A204.1 (cell line): ENCODE data around the gene CAP1.

Source experiments
- FAIRE-seq: peaks from 2 replicates; lab custom pipeline; 2012; peaks lifted over from hg19 to GRCh38; lab: Jason Lieb, UNC

Gene CAP1

DNA sequence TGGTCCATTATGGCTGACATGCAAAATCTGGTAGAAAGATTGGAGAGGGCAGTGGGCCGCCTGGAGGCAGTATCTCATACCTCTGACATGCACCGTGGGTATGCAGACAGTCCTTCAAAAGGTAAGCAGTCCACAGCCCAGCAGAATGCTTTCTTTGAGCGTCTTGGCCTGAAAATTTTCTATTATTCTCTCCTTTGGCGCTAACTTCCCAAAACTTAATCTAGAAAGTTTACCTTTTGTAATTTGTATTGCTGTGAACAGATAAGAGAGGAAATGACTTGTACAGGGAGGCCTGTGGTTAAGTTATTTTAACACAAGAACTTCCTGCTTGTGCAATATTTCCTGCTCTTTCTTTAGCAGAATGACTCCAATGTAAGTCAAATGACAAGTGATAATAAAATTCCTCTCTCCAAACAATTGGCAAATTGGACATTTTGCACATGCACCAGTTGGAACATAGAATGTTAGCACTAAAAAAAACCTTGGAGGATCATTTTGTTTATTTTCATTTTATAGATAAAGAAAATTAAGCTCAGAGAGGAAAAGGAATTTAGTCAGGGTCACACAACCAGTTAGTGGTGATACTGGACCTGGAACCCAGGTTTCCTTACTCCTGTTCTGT is 18.9 kb downstream of the CAP1 start:
- no peak for FAIRE-seq

DNA sequence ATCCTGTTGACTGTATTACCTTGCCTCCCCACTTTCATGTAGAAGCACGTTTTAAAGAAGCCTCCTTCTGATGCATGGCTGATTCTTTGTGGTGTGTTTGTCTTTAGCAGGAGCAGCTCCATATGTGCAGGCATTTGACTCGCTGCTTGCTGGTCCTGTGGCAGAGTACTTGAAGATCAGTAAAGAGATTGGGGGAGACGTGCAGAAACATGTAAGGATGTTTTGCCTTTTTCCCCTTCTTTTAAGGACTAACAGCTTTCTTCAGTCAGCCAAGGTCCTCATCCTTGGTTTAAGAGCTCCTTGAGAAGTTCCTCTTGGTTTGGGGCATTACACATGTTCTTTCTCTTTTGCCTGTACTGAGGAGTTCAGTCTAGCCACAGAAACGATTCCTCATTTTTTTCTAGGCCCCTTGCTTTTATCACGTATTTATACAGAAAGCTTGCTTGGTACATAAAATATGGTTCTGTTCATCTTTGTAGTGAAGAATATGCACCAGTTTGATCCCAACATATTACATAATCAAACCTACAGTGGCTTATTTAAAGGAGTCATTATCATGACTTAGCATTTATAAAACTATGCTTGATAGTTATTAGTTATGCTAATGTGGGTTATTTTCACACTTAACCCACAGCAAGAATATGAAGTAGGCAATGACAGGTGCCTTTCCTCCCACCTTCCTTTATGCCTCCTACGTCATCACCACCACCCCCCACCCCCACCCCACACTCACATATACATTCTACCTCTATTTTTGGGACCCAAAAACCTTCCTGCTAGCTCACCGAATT is 19.6 kb downstream of the CAP1 start:
- no peak for FAIRE-seq

DNA sequence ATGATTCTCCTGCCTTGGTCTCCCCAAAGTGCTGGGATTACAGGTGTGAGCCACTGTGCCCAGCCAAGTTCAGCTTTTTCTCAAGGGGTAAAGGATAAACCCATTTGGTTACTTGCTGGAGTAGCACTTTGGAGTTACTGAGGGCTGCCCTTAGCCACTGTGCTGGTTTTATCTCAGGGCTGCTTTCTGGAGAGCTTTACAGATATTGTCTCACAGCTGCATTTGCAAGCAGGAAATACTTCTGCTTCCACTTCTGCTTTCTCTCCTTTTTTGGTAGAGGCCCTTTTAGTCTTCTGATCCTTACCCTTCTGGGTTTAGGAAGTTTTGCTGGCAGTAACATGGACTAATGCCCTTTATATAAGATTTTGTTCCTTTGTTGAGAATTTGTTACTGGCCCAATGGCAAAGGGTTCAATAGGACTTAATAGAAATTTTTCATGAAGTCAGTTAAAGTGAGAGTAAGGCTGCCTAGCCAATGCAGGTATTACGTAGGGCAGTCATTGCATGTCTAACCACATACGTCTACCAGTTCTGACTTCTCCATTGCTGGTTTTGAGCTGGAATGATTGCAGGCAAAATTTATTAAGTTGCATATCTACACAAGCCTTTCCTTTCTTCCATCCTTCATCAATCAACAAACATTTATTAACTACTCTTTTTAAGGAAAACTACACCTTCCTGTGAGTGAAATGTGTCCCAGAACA is 24.4 kb downstream of the CAP1 start:
- FAIRE-seq = no peak

DNA sequence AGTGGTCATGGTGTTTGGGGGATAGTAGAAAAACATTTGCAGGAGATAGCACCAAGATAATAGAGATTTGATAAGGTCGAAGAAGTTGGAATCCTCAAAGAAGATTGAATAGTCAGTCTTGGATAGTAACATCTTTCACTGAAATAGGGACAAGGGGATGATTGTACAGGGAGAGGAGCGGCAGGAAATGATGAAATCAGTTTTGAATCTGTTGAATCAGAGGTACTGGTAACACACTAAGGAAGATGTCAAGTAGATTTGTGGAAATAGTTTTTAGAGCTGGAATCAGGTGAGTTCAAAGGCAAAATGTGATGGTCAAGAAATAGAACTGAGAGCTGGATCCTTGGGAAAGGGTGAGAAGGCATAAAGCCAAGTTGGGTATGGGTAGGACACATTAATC is 26.5 kb downstream of the CAP1 start:
- FAIRE-seq = no peak

DNA sequence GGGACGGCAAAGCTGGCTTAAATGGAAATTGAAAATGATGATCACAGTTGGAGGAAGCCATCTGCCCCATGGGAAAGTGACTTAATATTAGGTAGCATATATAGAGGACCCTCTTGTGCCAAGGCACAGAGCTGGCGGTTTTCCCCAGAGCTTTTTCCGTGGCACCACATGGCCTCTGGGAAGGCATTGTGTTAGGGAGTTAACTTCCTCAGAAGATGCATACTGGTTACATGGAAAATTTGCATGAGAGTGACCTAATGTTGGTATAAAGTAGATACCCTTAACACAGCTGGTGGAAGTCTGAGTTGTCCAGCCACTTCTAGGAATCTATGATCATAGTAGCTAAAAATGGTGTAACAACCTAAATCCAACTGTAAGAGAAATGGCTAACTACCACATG is 27.3 kb downstream of the CAP1 start:
- no peak for FAIRE-seq

DNA sequence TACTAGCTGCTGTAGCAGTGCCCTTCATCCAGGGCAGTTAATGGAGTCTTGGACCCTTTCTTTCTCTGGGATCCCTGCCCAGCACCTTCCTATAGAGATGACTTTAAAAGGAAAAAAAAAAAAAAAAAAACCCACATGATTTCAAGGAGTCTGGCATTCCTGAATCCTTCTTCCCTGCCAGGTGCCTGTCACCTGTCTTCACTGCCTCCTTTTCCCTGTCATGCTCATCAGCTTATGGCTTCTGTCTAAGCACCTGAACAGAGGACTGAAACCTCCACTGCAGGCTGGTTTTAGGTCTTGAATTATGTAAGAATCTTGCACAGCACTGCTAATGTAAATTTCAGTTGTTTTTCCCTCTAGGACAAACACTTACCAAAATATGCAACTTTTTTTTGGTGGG is 31.6 kb downstream of the CAP1 start:
- FAIRE-seq = no peak

DNA sequence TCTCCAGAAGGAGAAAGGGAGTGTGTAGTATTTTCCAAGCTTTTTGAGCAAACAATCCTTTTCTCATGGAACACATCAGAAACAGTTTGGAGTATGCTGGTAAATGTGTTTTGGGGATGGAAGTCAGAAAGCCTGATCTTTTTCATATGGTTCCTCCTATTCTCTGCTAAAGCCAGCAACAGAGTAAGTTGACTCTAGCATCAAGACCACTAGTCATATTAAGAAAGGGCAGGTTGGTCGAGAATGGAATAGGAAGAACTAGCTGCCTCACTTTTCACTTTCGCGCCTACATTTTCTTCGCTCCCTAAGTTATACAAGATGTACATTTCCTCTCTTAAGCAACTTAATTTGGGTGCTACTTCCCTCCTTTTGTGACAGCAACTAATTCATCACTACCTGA is 32.5 kb downstream of the CAP1 start:
- no peak for FAIRE-seq

DNA sequence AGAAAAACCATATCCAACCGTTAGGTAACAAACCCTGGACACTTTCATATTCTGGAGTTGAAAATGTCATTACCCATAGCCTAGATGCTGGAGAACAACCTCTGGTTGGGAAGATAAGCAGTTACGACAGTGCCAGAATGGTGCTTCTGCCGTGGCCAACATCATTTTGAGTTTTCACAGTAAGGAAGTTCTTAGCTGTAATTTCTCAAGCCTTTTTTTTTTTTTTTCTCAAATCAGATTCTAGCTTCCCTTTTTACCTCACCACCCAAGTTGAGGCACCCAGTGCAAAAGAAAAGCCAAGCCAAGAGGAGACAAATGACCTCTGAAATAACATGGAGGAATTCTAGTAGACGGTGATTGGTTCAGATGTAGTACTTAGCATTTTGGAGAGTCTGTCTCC is 34.7 kb downstream of the CAP1 start:
- FAIRE-seq = no peak

DNA sequence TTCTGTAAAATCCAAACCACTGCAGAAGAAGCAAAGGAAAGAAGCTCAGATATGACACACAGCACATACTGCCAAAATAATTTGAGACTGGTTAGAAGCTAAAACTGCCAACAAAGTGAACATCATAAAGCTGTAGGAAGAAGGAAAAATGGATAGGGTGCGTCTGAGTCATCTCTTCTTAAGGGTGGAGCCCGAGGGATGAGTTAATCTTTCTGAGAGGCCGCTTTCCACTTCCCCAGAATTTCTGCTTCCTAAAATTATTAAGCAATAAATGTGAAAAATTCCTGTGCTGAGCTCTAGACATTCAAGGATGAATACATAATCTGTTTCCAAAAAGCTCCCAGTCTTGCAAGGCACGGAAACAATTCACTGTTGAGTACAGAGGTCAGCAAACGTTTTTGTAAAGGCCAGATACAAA is 36.4 kb downstream of the CAP1 start:
- FAIRE-seq = no peak

DNA sequence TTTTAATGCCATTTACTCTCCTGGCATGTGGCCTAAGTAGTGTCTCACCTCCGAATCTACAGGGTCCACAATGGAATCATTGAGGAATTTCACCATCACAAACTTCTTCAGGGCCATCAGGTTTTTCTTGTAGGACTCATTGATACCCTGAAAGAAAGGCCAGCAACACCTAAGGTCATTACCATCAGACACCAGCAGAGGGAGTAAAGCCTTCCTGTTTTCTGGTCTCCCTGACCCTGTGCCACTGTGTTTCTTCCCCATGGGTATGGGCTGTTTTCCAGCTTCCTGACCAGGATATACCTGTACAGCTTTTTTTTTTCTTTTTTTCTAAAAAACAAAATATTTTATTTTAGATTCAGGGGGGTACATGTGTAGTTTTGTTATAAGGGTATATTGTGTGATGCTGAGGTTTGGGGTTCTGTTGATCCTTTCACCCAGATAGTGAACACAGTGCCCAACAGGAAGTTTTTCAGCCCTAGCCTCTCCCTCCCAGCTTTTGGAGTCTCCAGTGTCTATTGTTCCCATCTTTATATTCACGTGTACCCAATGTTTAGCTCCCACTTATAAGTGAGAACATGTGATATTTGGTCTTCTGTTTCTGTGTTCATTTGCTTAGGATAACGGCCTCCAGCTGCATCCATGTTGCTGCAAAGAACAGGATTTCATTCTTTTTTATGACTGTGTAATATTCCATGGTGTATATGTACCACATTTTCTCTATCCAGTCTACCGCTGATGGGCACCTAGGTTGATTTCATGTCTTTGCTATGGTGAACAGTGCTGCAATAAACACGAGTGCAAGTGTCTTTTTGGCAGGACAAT is 38.2 kb downstream of the CAP1 start:
- peak; percentile 80 for FAIRE-seq

DNA sequence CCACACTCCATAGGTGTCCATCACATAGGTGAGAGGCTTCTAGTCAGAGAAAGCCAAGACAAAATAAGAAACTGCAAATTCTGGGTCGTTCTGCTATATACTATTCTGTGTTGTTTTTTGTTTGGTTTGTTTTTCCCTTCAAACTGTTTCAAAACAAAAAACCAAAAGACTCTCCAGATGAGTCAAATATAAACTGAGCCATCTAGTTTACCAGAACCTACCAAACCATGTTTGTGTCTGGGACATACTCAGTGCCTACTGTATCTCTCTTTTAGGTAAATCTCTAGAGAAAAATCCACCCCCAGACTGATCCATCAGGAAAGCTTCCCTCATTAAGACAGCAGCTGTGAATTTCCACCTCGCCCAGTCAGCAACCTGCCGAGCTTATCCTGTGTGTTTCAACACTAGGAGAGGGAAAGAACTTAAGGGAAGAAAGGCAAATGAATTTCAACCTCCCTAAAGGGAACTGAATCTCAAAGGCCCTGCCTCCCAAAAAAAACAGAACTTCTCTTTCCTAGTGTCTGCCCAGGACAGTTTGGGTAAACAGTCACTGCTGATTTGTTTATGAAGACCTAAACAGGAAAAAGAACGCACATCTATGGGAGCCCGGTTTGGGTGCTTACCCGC is 39.4 kb downstream of the CAP1 start:
- FAIRE-seq = no peak

DNA sequence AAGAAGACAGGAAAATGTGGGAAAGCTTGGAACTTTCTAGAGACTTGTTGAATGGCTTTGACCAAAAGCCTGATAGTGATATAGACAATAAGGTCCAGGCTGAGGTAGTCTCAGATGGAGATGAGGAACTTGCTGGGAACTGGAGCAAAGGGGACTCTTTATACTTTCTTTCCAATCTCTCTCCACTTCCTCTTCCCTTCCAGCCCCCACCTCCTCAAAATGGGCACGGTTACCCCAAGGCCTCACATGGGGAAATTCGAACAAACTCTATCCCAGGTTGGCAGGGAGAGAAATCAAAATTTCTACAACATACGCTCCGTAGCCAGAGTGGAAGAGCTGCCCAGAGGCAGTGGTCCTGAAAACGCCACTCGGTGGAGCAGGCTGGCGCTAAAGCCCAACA is 41.3 kb downstream of the CAP1 start:
- FAIRE-seq = no peak

DNA sequence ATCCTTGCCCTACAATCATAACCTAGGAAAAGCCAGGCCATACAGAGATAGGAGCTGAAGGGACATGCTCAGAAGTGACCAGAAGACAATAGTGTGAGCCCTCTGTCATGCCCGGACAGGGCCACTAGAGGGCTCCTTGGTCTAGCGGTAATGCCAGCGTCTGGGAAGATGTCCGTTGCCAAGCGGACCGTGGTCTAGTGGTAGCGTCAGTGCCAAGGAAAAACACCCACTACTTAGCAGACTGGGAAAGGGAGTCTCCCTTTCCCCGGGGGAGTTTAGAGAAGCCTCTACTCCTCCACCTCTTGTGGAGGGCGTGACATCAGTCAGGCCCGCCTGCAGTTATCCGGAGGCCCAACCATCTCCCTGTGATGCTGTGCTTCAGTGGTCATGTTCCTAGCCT is 44.2 kb downstream of the CAP1 start:
- FAIRE-seq = peak; percentile 91

DNA sequence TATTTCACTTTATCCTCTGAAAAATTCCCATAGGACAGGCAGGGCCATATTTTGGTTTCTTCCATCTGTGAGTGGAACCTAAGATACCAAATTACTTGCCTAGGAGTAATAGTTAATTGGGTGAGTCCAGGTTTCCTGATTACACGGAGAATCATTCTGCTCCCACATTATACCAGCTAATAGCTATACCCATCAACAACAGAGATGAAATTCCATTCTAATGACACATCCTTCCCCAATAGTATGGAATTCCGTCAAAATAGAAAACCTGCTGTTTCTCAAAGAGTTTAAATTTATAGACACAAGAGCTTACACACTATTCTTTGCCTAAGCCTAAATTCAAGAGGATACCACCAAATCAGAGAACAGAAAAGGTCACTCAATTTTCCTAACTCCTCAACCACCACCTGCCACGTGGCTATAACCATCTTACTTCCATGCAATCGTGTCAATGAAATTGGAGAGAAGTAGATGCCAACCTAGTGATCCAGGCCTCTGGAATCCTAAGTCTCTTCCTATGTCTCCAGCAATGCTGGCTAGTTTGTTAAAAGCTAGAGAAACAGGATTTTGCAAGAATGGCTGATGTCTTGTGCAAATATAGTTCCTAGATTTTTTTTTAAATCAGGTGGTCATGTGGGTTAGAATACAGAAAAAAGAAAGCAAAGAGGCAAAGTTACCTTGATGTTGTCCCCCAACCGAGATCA is 50.3 kb downstream of the CAP1 start:
- FAIRE-seq = no peak

DNA sequence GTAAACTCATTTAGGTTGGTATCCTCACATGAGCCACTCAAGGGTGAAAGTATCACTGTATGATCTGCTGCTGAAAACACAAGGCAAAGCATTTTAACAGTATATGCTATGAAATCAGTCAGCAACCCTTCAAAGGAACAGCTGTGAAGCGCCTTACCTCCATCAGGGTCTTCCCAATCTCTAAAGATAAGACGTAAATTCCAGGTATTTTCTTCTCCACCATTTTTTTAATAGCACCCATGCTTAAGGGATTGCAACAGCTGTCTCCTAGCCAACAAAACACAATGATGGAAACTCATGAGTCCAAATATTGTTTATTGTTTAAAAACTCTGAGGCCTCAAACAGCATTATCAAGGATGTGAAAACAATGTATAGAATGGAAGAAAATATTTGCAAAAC is 51.7 kb downstream of the CAP1 start:
- no peak for FAIRE-seq

DNA sequence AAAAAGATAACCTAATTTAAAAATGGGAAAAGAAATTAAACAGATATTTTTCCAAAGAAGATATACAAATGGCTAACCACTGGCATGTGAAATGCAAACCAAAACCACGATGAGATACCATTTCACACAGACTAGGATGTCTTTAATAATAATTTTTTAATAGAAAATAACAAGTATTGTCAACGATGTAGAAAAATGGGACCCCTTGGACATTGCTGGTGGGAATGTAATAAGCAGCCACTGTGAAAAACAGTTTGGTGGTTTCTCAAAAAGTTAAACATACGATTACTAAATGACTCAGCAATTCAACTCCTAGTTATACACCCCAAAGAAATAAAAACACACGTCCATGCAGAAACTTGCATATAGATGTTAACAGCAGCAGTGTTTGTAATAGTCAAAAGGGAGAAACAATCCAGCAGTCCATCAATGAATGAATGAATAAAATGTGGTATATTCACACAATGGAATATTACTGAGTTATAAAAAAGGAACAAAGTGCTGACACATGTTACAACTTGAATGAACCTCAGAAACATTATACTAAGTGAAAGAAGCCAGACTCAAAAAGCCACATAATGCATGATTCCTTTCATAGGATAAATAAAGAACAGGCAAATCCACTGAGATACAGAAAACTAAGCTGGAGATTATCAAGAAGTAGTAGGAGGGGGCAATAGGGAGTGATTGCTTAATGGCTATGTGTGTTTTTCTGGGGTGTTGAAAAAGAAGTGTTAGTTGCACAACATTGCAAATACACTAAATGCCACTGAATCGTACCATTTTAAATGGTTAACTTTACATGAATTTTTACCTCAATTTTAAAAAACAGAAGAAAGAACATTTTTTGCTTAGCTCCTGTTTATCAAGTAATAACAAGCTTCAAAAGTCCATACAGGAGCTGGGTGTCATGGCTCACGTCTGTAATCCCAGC is 52.4 kb downstream of the CAP1 start:
- FAIRE-seq = no peak

DNA sequence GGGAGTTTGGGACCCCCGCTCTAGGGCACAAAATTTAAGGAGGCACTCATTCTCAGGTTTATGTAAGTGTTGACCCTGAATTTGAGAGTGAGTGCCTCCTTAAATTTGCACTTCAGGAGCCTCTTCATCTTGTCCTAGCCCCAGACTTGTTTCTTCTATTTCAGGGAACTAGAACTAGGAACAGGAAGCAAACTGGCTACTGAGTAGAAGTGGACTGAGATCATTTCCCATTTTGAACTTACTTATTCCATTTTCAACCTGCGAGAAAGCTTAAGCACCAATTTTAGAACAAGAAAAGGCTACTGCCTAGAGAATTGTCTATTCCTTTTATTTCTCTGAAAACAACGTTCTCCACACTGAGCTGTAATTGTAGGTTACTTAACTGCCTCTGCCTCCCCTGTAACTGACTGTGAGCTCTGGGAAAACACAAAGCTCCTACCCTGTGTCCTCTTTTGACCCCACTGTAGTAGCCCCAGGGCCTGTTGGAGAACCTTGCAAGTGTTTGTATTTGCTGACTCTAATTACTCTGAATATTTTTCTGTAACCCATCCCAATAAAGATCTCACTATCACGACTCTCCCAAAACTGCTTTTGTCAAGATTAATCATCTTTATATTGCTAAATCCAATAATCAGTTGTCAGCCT is 54.1 kb downstream of the CAP1 start:
- FAIRE-seq = no peak

DNA sequence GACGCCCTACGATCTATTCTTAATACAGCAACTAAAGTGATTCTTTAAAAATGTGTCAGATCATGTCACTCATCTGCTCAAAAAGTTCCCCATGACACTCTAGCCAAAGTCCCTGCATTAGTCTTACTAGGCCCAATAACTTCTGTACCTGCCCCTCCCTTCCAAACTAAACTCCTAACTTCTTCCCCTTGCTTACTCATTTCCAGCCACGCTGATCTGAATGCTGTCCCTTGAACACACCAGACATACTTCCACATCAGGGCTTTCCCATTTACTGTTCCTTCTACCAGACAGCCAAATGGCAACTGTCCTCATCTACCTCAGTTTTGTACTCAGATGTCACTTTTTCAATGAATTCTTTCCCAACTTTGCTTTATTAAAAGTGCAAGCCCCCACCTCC is 55.3 kb downstream of the CAP1 start:
- FAIRE-seq = no peak

DNA sequence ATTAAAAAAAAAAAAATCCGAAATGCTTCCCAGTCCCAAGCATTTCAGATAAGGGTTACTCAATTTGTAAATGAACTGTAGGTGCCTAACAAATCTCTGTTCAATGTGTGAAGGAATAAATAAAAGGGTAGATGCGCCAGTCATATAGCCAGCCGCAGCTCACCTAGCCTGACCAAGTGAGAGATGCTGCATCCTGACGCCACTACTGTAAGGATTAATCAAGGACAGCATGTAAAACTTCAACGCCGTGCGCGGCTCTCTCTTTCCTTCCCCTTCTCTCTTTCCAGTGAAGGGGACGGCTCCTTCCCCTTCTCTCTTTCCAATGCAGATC is 56.1 kb downstream of the CAP1 start:
- no peak for FAIRE-seq
